Measurements from ENCODE around the gene FHAD1. TPM values are rescaled to one million over a fixed set of nuclear protein-coding genes. Genes with fewer than 3 reads are reported as not detected.

Gene FHAD1
- total and polyA plus RNA-seq, 2 of the 13 experiments (the other 11 are each of a cell fraction or from before 2014, with no cell fraction given): not detected

DNA sequence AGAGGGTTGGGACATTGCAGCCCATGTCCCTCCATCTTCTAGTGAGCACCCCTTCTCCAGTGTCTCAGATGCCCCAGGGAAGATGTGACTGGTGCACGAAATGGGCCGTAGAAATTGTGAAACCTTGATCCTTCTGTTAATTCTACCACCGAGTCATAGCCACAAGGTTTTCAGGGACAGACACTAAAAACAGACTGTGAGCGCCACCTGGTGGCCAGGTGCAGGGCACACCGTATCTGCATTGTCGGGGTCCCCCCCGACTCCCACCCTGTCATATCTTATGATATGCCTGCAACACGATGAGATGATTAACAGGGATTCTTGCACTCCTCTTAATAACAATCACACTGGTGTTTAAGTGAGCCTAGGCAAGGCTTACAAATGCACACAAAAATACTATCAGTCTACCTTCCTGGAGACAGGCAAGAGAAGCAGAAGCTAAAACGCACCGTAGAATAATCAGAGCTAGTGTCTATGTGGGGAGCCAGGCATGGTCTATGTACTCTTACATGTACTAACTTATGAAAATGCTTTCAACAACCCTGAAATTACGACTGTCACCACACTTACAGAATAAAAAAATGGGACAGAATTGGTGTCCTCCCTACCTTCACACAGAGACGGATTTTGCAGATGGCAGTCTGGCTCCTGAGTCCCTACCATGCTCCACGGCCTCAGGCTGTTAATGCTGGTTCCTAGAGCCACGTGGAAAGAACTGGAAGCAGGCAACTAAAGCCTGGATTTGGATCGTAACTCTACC lies 57.9 kb downstream of the FHAD1 start (continued):
- TF ChIP-seq ZBTB7B (CRISPR knock-in tag; IDR thresholded peaks at IDR 0.05): peak; percentile 85

DNA sequence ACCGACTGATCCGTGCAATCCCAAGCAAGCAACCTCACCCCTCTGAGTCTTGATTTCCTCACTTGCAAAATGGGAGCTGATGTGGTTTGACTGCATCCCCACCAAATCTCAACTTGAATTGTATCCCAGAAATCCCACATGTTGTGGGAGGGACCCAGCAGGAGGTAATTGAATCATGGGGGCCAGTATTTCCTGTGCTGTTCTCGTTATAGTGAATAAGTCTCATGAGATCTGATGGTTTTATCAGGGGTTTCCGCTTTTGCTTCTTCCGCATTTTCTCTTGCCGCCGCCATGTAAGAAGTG lies 58.4 kb downstream of the FHAD1 start:
- no peak for FAIRE-seq
- in situ Hi-C loops (cut with HindIII; ENCODE audit: extremely low pct_ligation_motif_present, low pct_unique_long_range_greater_than_20kb): loop anchor here (10.0 kb wide), 1 partner anchor 181 kb away; no protein-coding TSS in a partner anchor
- CTCF ChIA-PET (ENCODE audit: low intra/inter-chr PET ratio, low total read pairs): interaction anchor here (1.4 to 1.9 kb wide), 3 partner anchors 153 to 177 kb away, joined by 3 to 19 read pairs (median 6); no protein-coding TSS in a partner anchor

More for the DNA sequence above, 58.4 kb downstream of the FHAD1 start:
- H3K27ac ChIP-seq (ENCODE audit: extremely low read length, insufficient read depth, low read length): no peak overlapping the region
- 75% methylated on average over 7 of the region's 7 CpGs for whole genome bisulfite sequencing (ENCODE audit: low lambda C conversion rate)
- no peak overlapping the region for H3K4me3 ChIP-seq (replicated peaks in 1 of 3; ENCODE audit: insufficient read depth in 1 of 3, low read depth in 2 of 3, low read length in 3 of 3)
- no peak overlapping the region for H2AFZ ChIP-seq (ENCODE audit: low read length)
- no peaks in the 10 kb centered on the region for H3K79me2 ChIP-seq (ENCODE audit: insufficient read depth, low read length)
- POLR2A ChIA-PET: interaction anchor here (1.0 kb wide), 1 partner anchor 177 kb away, joined by 3 read pairs; no protein-coding TSS in a partner anchor
- no peaks in the 10 kb centered on the region for H3K9me3 ChIP-seq (ENCODE audit: low read length)
- no peak for DNase-seq (ENCODE audit: low spot score)
- H3K27me3 ChIP-seq (ENCODE audit: control insufficient read depth in 1 of 2, insufficient read depth in 2 of 2, low read length in 2 of 2): peaks cover 4 to 13% of the 10 kb centered on the region in 2 experiments; a peak in 3 of 5 replicates
- no peaks in the 10 kb centered on the region for H3K36me3 ChIP-seq (replicated peaks in 1 of 2; ENCODE audit: control insufficient read depth in 1 of 2, insufficient read depth in 2 of 2, low read length in 2 of 2)
- peaks cover 19% of the 10 kb centered on the region for H3K4me1 ChIP-seq (ENCODE audit: insufficient read depth, low read length)
- ATAC-seq: no peak
- TF ChIP-seq NR2F2 (IDR thresholded peaks at IDR 0.05; ENCODE audit: borderline replicate concordance, low read depth) (no peak), MAFK (conservative IDR thresholded peaks at IDR 0.05 in 1 of 2, IDR thresholded peaks at IDR 0.05 in 1 of 2; ENCODE audit: low read length in 2 of 2) (no peak), FOXP1 (IDR thresholded peaks at IDR 0.05) (no peak), FOXP1 (CRISPR knock-in tag; IDR thresholded peaks at IDR 0.05) (no peak), HOXD1 (CRISPR knock-in tag; IDR thresholded peaks at IDR 0.05) (no peak), NFE2L1 (CRISPR knock-in tag; IDR thresholded peaks at IDR 0.05; ENCODE audit: borderline replicate concordance) (no peak), KLF11 (CRISPR knock-in tag; IDR thresholded peaks at IDR 0.05) (no peak)
- TF ChIP-seq, protein P1, sequence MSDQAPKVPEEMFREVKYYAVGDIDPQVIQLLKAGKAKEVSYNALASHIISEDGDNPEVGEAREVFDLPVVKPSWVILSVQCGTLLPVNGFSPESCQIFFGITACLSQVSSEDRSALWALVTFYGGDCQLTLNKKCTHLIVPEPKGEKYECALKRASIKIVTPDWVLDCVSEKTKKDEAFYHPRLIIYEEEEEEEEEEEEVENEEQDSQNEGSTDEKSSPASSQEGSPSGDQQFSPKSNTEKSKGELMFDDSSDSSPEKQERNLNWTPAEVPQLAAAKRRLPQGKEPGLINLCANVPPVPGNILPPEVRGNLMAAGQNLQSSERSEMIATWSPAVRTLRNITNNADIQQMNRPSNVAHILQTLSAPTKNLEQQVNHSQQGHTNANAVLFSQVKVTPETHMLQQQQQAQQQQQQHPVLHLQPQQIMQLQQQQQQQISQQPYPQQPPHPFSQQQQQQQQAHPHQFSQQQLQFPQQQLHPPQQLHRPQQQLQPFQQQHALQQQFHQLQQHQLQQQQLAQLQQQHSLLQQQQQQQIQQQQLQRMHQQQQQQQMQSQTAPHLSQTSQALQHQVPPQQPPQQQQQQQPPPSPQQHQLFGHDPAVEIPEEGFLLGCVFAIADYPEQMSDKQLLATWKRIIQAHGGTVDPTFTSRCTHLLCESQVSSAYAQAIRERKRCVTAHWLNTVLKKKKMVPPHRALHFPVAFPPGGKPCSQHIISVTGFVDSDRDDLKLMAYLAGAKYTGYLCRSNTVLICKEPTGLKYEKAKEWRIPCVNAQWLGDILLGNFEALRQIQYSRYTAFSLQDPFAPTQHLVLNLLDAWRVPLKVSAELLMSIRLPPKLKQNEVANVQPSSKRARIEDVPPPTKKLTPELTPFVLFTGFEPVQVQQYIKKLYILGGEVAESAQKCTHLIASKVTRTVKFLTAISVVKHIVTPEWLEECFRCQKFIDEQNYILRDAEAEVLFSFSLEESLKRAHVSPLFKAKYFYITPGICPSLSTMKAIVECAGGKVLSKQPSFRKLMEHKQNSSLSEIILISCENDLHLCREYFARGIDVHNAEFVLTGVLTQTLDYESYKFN (CRISPR knock-in tag; conservative IDR thresholded peaks at IDR 0.05): no peak
- TF ChIP-seq, protein P2, sequence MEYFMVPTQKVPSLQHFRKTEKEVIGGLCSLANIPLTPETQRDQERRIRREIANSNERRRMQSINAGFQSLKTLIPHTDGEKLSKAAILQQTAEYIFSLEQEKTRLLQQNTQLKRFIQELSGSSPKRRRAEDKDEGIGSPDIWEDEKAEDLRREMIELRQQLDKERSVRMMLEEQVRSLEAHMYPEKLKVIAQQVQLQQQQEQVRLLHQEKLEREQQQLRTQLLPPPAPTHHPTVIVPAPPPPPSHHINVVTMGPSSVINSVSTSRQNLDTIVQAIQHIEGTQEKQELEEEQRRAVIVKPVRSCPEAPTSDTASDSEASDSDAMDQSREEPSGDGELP (IDR thresholded peaks at IDR 0.05; ENCODE audit: borderline replicate concordance, low read depth): no peak
- TF ChIP-seq, protein P3, sequence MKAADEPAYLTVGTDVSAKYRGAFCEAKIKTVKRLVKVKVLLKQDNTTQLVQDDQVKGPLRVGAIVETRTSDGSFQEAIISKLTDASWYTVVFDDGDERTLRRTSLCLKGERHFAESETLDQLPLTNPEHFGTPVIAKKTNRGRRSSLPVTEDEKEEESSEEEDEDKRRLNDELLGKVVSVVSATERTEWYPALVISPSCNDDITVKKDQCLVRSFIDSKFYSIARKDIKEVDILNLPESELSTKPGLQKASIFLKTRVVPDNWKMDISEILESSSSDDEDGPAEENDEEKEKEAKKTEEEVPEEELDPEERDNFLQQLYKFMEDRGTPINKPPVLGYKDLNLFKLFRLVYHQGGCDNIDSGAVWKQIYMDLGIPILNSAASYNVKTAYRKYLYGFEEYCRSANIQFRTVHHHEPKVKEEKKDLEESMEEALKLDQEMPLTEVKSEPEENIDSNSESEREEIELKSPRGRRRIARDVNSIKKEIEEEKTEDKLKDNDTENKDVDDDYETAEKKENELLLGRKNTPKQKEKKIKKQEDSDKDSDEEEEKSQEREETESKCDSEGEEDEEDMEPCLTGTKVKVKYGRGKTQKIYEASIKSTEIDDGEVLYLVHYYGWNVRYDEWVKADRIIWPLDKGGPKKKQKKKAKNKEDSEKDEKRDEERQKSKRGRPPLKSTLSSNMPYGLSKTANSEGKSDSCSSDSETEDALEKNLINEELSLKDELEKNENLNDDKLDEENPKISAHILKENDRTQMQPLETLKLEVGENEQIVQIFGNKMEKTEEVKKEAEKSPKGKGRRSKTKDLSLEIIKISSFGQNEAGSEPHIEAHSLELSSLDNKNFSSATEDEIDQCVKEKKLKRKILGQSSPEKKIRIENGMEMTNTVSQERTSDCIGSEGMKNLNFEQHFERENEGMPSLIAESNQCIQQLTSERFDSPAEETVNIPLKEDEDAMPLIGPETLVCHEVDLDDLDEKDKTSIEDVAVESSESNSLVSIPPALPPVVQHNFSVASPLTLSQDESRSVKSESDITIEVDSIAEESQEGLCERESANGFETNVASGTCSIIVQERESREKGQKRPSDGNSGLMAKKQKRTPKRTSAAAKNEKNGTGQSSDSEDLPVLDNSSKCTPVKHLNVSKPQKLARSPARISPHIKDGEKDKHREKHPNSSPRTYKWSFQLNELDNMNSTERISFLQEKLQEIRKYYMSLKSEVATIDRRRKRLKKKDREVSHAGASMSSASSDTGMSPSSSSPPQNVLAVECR (CRISPR knock-in tag; IDR thresholded peaks at IDR 0.05; ENCODE audit: borderline replicate concordance): no peak
- no peaks in the 10 kb centered on the region for H4K20me1 ChIP-seq (ENCODE audit: insufficient read depth, low read length)
- H3K4me2 ChIP-seq (ENCODE audit: low read depth, low read length): no peak overlapping the region
- intact Hi-C loops (cut with micrococcal nuclease; ENCODE audit: unreplicated experiment): no loop called here
- no peak overlapping the region for H3K9ac ChIP-seq (ENCODE audit: insufficient read depth, low read depth, low read length)
- BruUV-seq (replicated peaks): no TSS peak

Data from HepG2 (cell line).